IPS DF 4.7 (cell line): ENCODE data around the gene TTC3.

ENCODE experiments used
- DNase-seq: peaks from one replicate; pipeline ENCODE4 v3.0.0-alpha.2; 2013; ENCODE audit warnings: low spot score; ENCODE audit errors: extremely low read depth

TTC3 gene

DNA sequence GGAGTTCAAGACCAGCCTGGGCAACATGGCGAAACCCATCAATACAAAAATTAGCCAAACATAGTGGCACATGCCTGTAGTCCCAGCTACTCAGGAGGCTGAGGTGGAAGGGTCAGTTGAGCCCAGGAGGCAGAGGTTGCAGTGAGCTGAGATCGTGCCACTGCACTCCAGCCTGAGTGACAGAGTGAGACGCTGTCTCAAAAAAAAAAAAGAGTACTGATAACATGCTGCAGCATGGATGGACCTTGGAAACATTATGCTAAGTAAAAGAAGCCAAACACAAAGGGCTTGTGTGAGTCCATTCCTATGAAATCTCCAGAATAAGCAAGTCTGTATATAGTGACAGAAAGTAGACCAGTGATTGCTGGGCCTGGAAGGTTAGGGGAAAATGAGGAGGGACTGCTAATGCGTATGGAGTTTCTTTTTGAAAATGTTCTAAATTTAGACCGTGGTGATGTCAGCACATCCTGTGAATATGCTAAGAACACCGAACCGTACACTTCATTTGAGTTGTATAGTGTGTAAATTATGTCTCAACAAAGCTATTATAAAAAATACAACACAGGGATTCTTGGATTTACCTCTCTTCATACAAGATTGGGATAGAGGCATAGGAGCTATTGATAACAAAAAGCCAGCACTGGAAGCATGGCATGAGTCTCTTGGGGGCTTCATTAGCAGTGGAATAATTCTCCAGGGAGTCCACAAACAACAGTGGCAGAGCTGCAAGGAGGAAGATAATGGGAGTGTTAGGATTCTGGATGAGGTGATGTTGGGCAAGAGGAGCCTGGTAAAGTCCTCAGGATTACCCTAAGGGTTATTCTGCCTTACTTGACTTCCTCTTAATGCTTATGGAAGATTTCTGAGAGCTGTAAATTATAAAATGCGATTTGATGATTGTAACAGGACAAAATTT lies 73.5 kb downstream of the TTC3 start:
- no peak for DNase-seq

DNA sequence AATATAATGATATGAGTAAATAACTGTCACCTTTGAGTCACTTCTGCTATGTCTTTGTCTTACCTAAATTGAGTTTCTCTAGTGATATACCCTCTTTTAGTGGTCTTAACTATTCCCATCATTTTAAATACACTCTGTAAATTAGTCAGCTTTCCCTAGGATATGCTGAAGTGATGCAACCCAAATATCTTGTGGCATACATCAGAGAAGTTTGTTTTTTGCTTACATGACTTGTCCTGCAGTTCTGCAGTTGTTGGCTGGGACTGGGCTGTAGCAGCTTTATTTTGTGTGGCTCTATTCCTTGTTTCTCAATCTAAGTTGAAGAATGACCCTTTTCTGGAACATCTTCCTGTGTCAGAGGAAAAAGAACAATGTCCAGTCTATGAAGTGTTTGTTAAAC lies 76.4 kb downstream of the TTC3 start:
- no peak for DNase-seq

DNA sequence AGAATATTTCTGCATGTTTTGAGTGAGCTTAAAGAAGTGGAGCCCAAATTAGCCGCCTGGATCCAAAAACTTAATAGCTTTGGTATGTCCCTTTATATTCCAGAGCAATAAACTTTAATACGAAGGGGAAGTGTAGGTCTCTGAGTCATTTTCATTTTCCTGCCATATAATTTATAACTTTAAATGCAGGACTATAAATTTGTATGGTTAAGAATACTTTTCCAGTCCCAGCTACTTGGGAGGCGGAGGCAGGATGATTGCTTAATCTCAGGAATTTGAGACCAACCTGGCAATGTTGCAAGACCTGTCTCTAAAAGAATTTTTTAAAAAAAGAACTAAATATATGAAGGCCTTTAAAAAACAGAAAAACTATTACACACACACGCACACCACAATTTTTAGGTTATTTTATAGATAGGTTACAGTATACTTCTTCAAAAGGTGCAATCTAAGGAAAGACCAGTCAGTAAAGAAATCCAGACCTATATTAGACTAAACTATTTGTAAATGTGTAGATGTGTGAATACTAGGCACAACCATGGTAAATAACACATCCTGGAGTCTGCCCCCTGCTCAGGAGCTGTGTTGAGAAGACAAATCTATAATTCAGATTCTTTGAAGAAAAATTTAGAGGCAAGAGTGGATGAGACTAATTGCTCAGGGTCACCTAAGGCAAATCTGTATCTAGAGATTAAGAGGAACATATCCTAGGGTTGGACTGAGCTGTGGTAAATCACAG lies 80.3 kb downstream of the TTC3 start:
- no peak for DNase-seq

DNA sequence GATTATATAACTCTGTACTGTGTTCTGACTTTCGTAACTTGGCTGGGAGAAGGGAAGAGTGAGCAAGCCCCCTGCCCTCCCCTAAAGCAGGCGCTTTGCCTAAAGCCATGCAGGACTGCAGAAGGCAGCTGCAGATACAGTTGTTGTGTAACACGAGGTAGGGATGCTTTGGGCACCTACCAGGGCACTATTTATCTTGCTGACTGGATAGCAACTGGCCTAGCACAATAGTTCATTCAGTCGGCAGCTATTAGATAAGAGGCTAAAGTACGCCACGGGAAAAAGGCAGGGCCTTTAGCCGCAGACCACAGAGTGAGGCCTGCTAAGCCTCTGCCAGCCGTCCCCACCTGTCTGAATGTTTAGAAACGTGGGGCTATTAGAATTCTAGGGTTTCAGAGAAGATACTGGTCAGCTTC lies 80.9 kb downstream of the TTC3 start:
- no peak for DNase-seq

DNA sequence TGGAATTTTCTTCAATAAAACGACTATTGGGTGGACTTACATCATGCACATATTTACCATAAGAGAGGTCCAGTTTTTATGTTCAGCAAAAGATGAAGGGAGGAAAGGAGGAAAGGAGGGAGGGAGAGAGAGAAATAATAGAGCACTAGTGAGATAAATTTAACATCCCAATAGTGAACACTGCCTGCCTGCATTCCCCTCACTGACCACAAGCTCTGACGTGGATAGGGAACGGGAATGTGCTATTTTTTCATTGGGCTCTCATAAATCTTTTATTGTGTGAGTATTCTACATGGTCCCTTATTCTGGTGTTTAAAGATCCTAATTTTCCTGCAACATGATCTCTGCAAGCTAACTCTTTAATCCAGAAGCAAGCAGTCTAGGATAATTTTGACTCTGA lies 82.1 kb downstream of the TTC3 start:
- no peak for DNase-seq

DNA sequence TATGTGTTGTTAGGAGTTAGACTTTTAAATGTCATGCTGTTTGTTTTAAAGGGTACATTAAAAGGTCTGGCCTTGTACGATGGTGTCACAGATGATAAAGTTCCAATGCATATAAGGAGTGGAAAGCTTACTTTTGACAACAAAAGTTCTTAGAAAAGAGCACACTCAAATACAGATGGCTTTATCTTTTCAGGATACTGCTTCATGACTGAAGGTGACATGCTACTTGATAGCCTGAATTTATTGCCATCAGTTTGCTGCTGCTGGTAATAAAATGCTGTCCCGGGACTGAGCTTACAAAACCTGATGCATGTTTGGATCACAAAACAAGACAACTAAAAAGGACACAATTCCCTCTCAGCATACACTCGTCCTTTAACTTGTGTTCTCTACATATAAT lies 84.9 kb downstream of the TTC3 start:
- no peak for DNase-seq

DNA sequence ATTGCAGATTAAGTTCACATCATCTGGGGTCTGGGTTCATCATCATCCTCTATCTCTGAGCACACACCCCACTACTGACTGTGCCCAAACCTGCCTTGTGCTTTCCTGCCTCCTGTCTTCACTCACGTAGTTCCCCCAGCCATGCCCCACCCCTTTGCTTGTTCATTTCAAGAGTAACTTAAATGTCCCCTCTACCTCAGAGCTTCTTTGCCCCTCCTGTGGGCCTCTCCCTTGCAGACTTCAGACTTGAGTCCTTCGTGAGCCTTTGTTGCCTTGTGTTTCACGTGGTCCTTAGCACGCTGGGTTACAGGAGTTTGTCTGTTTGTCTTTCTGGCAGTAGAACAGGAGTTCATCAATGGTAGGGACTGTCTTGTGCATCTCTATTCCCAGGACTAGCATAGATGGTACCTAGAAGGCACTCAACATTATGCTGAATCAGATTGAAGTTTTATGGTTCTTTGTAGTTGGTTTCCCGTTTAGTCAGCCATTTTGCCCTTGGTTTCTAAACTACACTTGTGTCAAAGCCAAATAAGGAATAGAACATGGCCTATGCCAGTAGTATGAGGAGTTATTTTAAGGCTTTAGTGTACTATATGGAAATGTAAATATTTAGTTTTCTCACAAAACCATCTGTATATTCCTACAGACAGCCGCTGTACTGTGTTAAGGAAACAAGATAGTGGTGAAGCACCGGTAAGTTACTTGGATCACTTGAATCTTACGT lies 86.2 kb downstream of the TTC3 start:
- no peak for DNase-seq

DNA sequence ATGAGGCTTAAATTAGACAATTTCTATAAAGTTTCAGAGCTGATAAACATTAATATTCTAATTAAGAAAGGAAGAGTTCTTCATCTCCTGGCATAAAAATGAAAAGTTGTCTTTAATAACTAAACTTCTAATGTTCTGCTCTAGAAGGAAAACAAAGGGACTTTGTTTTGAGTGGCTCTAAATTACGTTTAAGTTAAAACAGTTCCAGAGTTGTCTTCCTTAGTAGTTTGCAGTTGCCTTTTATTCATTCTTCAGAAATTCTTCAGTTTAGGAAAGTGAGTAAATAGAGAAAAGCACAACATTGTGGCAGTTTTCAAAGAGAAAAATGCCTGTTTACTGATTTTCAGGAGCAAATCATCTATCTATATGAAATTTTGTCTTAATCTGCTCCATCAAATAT lies 86.9 kb downstream of the TTC3 start:
- no peak for DNase-seq

DNA sequence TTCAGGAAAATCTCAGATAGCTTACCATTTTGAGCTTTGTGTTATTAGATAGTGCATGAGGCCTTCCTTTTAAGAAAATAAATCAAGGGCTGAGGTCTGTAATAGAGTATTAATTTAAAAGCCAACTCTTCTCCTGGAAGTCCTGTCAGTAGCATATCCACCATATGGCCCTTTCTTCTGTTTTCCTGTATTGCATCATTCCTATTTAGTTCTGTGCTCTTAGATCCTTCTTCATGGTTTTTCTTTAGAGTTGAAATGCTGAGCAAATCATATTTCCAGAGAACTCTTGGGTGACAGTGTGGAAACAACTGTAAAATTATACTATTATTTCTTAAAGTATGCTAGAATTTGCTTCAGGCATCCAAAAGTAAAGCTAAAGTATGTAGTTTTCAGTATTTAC lies 91.7 kb downstream of the TTC3 start:
- no peak for DNase-seq

DNA sequence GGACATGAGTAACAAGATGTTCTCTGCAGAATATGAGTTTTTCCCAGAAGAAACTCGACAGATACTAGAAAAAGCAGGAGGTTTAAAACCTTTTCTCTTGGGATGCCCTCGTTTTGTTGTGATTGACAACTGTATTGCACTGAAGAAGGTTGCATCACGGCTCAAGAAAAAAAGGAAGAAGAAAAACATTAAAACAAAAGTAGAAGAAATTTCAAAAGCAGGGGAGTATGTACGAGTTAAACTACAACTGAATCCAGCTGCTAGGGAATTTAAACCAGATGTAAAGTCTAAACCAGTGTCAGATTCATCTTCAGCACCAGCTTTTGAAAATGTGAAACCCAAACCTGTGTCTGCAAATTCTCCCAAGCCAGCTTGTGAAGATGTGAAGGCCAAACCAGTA lies 92.5 kb downstream of the TTC3 start:
- DNase-seq, result no peak

DNA sequence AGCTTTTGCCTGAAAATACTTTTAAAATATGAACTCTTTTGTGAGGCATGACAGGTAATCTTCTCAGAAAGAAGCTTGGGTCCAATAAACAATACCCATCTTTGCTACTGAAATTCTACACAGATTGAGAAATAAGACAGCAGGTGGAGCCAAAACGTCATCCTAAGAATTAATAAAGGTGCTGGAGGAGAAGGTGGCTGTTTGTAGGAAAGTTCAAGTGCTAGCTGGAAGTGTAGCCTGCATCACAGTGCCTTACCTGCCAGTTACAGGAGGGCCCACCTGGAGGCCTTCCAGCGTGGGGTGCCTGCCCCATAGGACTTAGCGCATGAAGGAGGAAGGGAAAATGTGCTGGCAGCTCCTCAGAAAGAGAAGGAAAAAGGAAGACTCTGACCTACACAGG lies 93.7 kb downstream of the TTC3 start:
- no peak for DNase-seq

DNA sequence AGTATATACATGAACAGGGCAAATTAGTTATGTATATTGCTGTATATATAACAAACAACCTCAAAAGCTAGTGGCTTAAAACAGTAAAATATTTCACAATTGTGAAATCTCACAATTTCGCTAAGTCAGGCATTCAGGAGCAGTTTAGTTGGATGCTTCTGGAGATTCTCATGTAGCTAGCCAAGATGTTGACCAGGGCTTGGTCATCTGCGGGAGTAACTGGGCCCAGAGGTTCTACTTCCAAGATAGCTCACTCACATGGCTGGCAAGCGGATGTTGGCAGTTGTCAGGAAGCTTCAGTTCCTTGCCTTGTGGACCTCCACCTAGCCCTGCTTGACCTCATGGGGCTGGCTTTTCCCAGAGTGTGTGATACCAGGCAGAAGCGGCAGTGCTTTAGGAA lies 95.6 kb downstream of the TTC3 start:
- DNase-seq, result no peak

DNA sequence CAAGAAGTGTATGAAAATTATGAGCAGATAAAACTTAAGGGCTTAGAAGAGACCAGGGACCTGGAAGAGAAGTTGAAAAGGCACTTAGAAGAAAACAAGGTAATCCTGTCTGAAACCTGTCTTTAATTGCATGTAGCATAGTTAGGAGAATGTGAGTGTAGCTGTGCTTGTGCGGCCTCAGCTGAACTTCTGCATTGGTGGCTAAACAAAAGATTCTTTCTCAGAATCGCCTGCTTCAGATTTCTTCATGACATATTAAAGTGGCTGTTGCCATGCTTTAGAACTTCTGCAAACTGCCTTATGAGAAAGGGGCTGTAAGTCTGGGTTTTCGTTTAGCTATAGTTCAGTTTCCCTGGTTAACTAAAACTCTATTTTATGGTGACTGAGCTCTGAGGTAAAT lies 99.6 kb downstream of the TTC3 start:
- no peak for DNase-seq

DNA sequence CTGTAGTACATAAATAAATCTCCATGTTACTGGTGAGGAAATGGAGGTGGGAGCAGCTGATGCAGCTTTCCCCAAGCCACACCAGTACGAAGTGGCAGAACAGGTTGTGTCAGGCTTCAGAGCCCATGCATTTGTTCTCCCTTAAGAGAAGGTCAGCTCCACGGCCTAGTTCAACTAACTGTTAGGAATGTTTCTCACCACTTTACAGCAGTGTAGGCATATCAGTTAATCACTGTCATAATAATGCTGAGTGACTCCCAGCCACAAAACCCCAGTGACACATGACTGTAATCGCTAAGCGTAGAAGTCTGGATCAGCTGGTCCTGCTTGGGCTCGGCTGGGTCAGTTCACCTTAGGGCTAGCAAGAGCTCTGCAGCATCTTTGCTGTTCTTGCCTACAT lies 103.7 kb downstream of the TTC3 start:
- no peak for DNase-seq

DNA sequence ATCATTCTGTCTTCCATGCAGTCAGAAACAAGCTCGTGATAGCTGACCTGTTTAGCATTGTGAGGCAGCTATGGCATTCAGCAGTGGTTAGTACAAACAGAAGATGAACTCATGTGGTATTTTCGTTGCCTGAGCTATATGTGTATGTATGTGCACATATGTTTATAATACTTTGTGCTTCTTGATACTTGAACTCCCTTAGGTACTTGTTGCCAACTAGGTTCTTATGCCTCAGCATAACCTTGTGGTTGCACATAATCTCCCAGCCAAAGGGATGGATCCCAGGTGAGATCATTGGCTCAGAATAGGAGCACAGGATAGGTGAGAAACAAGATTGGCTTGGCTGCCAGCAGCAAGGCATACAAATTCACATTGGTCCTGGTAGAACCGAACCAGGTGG lies 108.0 kb downstream of the TTC3 start:
- DNase-seq, result no peak

DNA sequence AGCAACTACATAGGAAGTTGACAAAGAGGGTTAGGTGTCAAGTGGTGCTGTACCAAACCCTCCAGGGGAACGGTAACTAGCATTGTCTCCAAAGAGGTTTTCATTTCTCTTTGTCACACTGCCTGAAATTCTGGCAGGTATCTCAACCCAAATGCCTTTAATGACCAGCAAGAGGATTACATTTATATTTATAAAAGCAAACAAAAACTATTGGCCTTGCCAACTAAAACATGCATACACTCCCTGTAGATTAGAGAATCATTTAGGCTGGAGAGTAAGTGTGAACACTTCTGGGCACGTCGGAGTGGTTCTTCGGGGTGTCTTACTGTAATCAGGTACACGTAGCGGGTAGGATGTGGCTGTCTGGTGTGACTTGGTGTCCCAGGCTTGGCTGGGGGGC lies 109.2 kb downstream of the TTC3 start:
- DNase-seq, result no peak

DNA sequence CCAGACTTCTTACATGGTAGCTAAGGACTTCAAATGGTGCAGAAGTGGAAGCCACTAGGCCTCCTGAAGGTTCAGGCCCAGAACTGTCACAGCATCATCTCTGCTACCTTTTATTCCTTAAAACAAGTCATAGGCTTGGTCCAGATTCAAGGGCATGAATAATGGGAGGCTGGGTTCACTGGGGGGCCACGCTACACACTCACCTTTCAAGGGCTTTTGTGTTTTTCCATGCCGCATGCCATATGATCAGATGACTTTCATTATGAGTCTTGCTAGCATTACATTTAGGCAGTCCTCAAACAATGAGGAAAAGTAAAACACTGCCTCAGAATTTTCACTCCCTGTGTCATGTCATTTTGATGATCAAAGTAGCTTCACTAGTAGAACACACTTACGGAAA lies 110.7 kb downstream of the TTC3 start:
- DNase-seq, result no peak

DNA sequence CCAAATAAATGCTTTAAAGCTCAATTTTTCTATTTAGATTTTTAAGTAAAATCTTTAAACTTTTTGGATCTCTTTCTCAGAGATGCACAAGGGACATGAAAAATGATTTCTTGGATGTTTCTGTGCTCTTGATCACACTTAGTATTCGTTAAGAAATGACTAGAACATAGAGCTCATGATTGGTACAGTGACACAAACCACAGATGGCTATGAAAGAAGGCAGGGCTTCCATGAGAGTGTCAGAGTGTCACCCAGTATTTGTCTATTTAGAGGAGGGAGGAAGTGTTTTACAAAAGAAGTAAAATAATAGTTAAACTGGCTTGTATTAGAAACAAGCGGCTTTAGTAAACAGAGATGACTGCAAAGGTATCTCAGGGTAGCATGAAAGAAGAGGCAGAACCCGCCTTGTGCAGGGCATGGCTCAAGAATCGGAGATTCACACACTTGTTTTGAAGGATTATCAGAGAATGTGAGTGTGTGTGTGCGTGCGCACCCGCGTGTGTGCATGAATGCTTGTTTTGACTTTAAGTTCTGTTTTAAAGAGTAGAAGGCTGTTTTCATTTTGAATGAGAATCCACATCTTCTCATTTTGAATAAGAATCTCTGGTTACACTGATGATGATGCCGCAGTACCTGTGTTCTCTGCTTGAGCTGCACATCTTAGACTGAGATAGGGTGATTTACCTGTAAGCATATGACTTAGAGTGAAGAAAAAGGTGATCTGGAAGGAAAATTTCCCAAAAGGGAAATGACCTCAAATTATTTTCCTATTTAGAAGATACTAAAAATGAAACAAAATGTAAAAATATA lies 111.9 kb downstream of the TTC3 start:
- DNase-seq, result no peak

DNA sequence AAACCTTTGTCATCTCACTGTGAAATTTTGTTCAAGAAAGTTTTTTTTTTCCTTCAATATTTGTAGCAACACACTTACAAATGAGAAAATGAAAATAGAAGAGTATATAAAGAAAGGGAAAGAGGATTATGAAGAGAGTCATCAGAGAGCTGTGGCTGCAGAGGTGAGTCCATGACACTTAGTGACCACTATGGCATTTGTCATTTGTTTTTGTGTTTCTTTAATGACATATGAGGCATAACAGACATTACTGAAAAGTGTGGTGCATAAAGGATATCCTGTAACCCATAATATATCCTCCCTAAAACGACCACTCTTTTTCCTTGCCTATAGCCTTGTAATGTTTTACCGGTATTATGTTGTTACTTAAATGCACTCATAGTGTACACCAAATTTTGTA lies 113.9 kb downstream of the TTC3 start:
- DNase-seq, result no peak

DNA sequence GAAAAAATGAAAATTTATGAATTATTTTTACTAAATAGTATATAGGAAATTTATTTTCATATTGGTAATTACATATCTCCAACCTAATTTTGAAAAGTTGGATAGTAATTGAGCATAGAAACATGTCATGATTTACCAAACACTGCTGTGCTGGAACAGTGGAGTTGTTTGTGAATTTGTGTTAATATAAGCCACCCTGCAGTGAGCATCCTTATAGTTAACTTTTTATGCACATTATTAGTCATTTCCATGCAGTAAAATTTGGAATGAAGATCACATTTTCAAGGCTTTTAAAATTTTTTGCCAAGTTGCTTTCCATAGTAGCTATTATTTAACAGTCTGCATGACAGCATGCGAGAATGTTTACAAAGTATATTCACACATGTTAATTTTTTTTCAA lies 115.8 kb downstream of the TTC3 start:
- DNase-seq, result no peak

DNA sequence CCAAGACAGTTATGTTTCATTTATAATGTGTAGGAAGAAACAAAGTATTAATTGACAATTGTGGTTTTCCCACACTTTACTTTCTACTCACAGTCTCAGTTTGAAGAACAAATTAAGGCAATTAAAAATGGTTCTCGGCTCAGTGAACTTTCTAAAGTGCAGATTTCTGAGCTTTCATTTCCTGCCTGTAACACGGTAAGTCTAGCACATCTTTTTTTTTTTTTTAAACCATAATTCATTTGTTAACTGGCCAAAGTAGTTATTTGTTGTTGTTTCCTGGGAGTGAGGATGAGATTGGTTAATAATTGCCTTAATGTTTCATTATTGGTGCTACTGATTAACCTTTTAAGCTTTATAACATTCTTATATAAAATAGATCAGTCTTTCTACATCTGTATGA lies 119.0 kb downstream of the TTC3 start:
- no peak for DNase-seq
